Lower leg skin (tissue), 3 donors: ENCODE data around the gene PTPRT.

Source experiments
- POLR2A ChIP-seq, 2 donors: fragments of 450-650 bp; IDR thresholded peaks; one replicate each; pipeline ENCODE4 v1.6.1; 2016 to 2017; ENCODE audit warnings: antibody characterized with exemption in 2 of 2, mild to moderate bottlenecking in 1 of 2, moderate library complexity in 1 of 2
- TF ChIP-seq, protein P1 (sequence below), 3 donors: fragments of 450-650 bp; IDR thresholded peaks; one replicate each; pipeline ENCODE4 v1.5.1; 2016; ENCODE audit warnings: antibody characterized with exemption in 3 of 3, mild to moderate bottlenecking in 3 of 3, moderate library complexity in 2 of 3

GRCh38 chr20:42432496-42433334 is 757.0 kb downstream of the PTPRT start:
- no peak for TF ChIP-seq POLR2A (IDR thresholded peaks at IDR 0.05)
- TF ChIP-seq, protein P1, sequence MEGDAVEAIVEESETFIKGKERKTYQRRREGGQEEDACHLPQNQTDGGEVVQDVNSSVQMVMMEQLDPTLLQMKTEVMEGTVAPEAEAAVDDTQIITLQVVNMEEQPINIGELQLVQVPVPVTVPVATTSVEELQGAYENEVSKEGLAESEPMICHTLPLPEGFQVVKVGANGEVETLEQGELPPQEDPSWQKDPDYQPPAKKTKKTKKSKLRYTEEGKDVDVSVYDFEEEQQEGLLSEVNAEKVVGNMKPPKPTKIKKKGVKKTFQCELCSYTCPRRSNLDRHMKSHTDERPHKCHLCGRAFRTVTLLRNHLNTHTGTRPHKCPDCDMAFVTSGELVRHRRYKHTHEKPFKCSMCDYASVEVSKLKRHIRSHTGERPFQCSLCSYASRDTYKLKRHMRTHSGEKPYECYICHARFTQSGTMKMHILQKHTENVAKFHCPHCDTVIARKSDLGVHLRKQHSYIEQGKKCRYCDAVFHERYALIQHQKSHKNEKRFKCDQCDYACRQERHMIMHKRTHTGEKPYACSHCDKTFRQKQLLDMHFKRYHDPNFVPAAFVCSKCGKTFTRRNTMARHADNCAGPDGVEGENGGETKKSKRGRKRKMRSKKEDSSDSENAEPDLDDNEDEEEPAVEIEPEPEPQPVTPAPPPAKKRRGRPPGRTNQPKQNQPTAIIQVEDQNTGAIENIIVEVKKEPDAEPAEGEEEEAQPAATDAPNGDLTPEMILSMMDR (IDR thresholded peaks at IDR 0.05), result no peak
